Activated T-cell treated with anti-CD3 and anti-CD28 coated beads, Interleukin-2, amount 50 U/mL, for 48 hours (primary cell): Measurements from ENCODE around the gene REM2.
"Not testable (repeated sequence)": the region's sequence is repeated elsewhere in the genome, so short reads cannot be mapped to it uniquely, and the experiment has no call there.

Experiments
- DNase-seq, 2 experiments: peaks; one replicate each; pipeline ENCODE4 v3.0.0-alpha.2; 2020

REM2 gene

GRCh38 chr14:22900081-22900799, 17.2 kb downstream of the REM2 start:
- DNase-seq = peak in 1 of 2 experiments; percentile 38

GRCh38 chr14:22901799-22902198, 18.8 kb downstream of the REM2 start:
- no peak for DNase-seq

- no peak for DNase-seq
Observed at GRCh38 chr14:22903742-22904087, 20.7 kb downstream of the REM2 start.

GRCh38 chr14:22905627-22906026, 22.6 kb downstream of the REM2 start:
- no peak for DNase-seq

GRCh38 chr14:22906073-22906472, 23.1 kb downstream of the REM2 start:
- no peak for DNase-seq

- DNase-seq = no peak
Observed at GRCh38 chr14:22907429-22907828, 24.4 kb downstream of the REM2 start.

GRCh38 chr14:22908601-22909000, 25.6 kb downstream of the REM2 start:
- no peak for DNase-seq

GRCh38 chr14:22910916-22911315, 27.9 kb downstream of the REM2 start:
- no peak for DNase-seq

GRCh38 chr14:22914836-22915235, 31.8 kb downstream of the REM2 start:
- DNase-seq = not testable (repeated sequence)

GRCh38 chr14:22915886-22916521, 33.0 kb downstream of the REM2 start:
- no peak for DNase-seq

GRCh38 chr14:22918804-22919600, 36.0 kb downstream of the REM2 start, which contains the start of gene RBM23:
TSS of gene RBM23 (minus strand) at chr14:22919149.
- DNase-seq = peak; percentile 99

- DNase-seq = no peak
Observed at GRCh38 chr14:22919601-22919921, 36.5 kb downstream of the REM2 start.

GRCh38 chr14:22920697-22921096, 37.7 kb downstream of the REM2 start:
- DNase-seq = no peak

- DNase-seq = no peak
Observed at GRCh38 chr14:22922294-22922693, 39.3 kb downstream of the REM2 start.

- DNase-seq = no peak
Observed at GRCh38 chr14:22923746-22924145, 40.7 kb downstream of the REM2 start.

- no peak for DNase-seq
Observed at GRCh38 chr14:22925513-22925912, 42.5 kb downstream of the REM2 start.

- no peak for DNase-seq
Observed at GRCh38 chr14:22926316-22926715, 43.3 kb downstream of the REM2 start.

- DNase-seq = peak in 1 of 2 experiments; percentile 33
Observed at GRCh38 chr14:22928237-22929103, 45.4 kb downstream of the REM2 start.

- DNase-seq = peak; percentile 99 to 100
Observed at GRCh38 chr14:22929104-22929960, 46.3 kb downstream of the REM2 start, which contains the start of gene PRMT5. TSS of gene PRMT5 (minus strand) at chr14:22929376. CDS start at chr14:22929361, 15 bp downstream.

- DNase-seq = no peak
Observed at GRCh38 chr14:22929961-22930364, 46.9 kb downstream of the REM2 start.

- no peak for DNase-seq
Observed at GRCh38 chr14:22932146-22932545, 49.1 kb downstream of the REM2 start.

GRCh38 chr14:22935156-22935555, 52.1 kb downstream of the REM2 start:
- DNase-seq = no peak
